NK-92 (cell line): ENCODE results near the gene ADSS2.
"Not testable (repeated sequence)": the region's sequence is repeated elsewhere in the genome, so short reads cannot be mapped to it uniquely, and the experiment has no call there.

Source experiments
- DNase-seq: peaks from one replicate; lab custom pipeline; 2025; ENCODE audit not compliant: unreplicated experiment; lab: John Stamatoyannopoulos, UW

The ADSS2 gene

DNA sequence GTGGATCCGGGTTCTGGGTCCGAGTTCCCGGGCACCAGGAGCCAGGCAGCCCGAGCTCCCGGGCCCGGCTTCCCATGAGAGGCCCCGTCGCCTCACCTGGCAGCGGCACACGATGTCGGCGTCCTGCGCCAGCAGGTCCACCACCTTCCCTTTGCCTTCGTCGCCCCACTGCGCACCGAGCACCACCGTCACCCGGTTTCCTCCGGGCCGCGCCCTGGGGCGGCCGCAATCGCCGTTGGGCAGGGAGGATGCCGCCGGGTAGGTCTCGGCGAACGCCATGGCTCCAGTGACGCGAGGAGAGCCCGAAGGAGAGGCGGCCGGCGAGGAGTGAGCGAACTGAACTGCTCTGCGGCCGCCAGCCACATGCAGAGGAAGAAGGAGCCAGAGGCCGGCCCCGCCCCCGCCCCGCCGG, at the start of gene ADSS2:
Gene ADSS2, minus strand, starts transcription at position 371 of the 412 bp plus-strand sequence. Its CDS starts 92 bp downstream, at position 279.
- no peak for DNase-seq

DNA sequence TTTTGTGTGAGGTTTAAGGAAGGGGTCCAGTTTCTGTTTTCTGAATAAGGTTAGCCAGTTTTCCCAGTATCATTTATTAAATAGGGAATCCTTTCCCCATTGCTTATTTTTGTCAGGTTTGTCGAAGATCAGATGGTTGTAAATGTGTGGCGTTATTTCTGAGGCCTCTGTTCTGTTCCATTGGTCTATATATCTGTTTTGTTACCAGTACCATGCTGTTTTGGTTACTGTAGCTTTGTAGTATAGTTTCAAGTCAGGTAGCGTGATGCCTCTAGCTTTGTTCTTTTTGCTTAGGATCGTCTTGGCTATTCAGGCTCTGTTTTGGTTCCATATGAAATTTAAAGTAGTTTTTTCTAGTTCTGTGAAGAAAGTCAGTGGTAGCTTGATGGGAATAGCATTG, 48.8 kb upstream of the ADSS2 start:
- not testable (repeated sequence) for DNase-seq

DNA sequence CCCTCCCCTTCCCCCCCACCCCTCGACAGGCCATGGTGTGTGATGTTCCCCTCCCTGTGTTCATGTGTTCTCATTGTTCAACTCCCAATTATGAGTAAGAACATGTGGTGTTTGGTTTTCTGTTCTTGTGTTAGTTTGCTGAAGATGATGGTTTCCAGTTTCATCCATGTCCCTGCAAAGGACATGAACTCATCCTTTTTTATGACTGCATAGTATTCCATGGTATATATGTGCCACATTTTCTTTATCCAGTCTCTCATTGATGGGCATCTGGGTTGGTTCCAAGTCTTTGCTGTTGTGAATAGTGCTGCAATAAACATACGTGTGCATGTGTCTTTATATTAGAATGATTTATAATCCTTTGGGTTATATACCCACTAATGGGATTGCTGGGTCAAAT, 47.8 kb upstream of the ADSS2 start:
- DNase-seq: not testable (repeated sequence)

DNA sequence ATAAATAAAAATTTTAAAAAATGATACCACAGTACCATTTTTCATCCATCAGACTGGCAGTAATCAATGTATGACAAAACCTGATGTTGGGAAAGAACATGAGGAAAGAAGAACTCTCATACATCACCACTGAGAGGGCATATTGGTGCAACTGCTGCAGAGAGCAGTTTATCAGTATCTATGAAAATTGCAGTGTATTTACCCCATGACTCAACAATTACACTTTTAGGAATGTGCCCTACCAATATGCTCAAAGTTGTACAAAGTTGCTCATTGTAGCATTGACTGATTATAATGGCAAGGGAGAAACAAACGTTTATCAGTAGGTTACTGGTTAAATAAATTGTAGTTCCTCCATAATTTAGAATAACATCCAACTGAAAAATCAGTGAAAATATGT, 46.1 kb upstream of the ADSS2 start:
- no peak for DNase-seq

DNA sequence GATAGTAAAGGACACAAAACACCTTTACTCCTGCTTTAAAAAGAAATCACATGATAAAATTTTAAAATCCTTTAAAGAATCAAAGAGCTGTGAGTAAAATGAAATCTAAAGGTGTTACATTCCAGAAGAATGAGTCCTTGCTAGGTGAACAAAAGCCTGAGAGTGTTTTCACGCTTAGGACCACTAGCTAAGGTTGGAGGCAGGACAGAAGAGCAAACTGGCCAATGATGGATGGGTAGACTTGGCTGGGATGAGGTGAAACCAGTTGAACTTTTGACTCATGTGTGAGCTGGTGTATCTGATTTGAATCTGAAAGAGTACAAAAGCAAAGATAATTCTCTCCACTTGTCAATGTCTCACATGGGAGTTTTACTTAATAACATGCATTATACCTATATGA, 44.5 kb upstream of the ADSS2 start:
- no peak for DNase-seq

DNA sequence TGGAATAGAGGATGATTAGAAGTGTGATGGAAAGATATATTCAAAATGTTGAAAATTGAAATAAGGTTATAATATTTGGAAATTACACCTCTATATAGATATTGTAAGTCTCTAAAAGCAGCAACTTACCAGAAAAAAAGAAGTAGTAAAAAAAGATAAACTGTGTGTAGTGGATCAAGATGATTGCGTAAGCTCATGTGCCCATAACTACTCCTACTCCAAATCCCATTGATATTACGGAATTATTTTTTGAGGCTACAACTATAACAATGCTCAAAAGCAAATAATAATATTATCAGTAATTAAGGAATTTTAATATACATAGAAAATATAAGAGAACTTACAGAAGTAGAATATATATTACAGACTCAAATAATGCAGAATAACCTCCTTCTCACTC, 42.9 kb upstream of the ADSS2 start:
- no peak for DNase-seq

DNA sequence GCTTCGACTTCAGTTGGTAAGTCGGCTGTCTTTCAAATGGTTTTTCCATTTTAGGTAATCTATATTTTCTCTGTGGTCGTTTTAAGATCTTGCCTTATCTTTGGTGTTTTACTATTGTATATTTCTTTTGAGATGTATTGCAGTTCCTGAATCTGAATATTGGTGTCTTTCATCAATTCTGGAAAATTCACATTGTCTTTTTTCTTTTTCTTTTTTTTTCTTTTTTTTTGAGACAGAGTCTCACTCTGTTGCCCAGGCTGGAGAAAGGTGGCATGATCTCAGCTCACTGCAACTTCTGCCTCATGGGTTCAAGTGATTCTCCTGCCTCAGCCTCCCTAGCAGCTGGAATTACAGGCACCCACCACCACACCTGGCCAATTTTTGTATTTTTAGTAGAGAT, 33.3 kb upstream of the ADSS2 start:
- DNase-seq: not testable (repeated sequence)

DNA sequence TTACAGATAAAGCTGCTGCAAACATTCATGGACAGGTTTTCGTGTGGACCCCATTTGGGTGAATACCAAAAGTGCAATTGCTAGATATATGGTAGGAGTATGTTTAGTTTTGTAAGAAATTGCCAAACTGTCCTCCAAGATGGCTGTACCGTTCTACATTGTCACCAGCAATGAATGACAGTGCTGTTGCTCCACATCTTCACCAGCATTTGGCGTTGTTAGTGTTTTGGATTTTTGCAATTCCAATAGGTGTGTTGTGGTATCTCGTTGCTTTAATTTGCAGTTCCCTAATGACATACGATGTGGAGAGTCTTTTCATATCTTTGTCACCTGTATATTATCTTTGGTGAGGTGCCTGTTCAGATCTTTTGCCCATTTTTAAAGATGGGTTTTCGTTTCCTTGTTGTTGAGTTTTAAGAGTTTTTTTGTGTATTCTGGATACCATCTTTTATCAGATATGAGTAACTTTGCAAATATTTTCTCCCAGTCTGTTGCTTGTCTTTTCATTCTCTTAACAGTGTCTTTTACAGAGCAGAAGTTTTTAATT, 21.4 kb upstream of the ADSS2 start:
- no peak for DNase-seq

DNA sequence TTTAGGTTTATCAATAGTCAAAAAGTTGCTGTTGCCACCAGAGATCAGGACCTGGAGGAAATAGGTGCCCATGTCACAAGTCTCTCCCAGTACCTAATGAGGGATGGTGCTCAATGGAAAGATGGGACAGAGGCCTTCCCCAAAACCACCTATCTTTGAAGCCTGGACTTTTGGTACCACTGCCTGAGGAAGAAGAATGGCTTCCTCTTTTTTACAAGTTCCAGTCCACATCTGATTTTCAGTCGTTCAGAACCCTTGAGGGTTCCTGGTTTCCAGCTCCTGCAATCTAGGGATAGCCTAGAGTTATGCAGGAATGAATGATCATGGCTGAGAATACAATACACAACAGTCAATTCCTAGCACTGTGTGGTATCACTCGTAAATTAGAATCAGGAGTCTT, 15.0 kb upstream of the ADSS2 start:
- DNase-seq: no peak

DNA sequence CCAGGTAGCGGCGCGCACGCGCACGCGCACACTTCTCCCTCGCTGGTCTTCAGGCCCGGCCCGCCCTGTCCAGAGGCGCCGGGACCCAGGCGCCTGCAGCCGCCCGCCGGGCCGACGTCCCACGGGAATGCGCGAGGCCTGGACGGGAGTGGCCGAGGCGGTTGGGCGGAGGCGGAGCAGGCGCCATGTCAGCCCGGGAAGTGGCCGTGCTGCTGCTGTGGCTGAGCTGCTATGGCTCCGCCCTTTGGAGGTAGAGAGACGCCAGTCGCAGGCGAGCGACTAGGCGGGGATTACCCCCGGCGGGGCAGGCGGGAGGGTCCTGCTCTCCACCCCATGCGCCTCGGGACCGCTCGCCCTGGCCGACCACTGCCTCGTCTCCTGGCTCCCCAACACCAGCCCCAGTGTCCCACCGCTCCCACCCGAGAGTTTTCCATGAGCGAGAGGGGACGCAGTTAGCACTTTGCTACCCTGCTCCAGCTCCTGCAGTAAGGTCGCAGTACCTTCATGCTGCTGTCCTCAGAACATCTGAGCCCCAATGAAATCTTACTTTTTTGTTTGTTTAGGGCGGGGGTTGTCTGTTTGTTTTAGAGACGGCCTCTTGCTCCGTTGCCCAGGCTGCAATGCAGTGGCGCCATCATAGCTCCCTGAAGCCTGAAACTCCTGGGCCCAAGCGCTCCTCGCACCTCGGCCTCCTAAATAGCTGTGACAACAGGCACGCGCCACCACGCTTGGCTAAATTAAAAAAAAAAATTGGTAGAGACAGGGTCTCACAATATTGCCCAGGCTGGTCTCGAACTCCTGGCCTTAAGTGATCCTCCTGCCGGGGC, 9.7 kb upstream of the ADSS2 start, which contains the start of gene CATSPERE:
Gene CATSPERE, plus strand, starts transcription at position 29 of the 827 bp plus-strand sequence. Its CDS starts 157 bp downstream, at position 186.
- DNase-seq: no peak

DNA sequence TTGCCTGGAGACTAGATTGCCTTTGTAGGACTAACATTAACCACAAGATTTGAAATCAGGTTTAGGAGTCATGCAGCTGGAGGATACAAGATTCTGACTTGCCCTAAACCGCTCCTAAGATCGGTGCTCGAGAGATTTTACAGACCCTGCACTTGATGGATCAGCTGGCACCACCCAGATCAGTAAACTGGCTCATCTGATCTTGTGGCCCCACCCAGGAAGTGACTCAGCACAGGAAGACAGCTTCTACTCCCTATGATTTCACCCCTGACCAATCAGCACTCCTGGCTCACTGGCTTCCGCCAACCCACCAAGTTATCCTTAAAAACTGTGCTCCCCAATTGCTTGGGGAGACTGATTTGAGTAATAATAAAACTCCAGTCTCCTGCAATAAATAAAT, 8.5 kb upstream of the ADSS2 start:
- no peak for DNase-seq

DNA sequence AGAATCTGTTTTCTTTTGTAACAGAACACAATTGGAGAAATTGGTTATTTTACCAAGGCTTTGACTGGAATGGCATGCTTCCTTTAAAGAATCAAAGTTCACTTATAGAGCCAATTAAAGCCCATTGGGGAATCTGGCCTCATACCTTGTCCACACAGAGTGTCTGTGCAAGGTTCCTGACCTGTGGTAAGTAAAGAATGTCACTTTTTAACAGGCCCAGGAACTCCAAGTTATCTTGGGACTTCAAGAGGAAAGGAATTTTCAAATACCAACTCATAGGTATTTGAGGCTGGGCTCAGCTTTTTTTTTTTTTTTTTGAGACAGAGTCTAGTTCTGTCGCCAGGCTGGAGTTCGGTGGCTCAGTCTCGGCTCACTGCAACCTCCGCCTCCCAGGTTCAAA, 7.1 kb upstream of the ADSS2 start:
- DNase-seq: no peak

DNA sequence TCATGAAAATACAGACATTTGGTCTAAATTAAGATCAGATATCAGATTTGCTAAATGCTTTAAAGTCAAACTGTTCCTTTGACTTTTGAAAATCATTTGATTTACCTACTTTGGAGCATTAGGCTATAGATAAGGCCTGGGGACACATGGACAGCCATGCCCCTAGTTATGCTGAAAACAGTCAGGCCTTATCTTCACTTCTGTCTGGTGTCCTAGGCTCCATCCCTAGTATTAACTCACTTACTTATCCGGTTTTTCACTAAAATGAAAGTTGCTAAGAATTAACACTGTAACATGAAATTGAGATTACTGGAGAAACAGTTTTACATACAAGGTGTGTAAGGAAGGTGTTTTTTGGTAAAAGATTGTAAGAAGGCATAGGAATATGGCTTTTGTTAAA, 4.9 kb upstream of the ADSS2 start:
- DNase-seq: no peak

DNA sequence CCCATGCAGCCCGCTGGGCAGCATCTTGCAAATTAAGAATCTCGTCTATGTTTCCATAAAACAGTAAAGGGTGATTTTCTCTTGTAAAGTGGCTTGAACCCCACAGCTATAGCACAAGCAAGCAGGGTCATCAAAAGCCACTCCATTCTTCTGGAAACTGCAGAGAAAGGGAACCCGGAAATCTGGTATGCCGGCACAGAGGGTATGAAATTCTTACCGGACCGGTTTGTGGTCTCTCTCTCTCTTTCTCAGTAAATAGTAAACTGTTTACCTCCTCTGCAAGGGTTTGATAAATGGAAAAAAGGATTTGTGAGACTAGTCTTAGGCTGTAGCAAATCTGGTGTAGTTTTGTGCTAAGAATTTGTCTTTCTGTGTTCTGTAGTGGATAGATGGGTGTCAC, 2.7 kb upstream of the ADSS2 start:
- no peak for DNase-seq

DNA sequence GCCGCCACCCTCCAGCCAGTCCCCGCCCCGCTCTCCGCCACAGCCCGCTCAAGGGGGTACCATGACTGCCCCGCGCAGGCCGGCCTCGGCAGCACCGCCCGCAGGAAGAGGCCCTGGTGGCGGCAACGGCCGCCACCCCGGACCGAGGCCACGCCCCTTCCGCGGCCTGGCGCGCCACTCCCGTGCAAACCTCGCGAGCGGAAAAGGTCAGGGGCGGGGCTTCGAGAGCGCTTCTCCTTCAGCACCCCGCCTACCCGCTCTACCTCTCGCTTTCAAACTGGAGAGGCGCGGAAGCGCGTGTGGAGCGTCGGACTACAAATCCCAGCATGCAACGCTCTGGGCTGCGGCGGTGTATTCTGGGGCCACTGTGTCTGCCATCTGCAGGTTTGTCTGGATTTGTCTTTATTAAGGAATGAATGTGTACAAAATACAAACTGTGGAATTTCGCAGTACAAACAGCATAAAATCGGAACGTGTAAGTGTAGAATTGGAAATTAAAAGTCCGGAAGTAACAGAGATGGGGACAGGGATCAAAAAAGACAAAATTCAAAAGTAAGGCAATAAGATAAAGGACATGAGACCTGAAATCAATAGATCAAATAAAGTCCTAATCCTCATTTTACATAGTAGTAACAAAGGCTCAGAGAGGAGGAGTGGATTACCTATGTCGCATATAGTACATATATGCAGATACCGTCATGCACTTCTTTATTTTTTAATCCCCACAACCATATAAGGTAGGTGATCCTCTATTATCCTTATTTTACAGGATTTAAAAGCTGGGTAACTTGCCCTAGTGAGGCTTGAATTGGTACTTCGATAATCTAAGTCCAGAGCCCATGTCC, 464 bp upstream of the ADSS2 start:
- peak; percentile 84 for DNase-seq

DNA sequence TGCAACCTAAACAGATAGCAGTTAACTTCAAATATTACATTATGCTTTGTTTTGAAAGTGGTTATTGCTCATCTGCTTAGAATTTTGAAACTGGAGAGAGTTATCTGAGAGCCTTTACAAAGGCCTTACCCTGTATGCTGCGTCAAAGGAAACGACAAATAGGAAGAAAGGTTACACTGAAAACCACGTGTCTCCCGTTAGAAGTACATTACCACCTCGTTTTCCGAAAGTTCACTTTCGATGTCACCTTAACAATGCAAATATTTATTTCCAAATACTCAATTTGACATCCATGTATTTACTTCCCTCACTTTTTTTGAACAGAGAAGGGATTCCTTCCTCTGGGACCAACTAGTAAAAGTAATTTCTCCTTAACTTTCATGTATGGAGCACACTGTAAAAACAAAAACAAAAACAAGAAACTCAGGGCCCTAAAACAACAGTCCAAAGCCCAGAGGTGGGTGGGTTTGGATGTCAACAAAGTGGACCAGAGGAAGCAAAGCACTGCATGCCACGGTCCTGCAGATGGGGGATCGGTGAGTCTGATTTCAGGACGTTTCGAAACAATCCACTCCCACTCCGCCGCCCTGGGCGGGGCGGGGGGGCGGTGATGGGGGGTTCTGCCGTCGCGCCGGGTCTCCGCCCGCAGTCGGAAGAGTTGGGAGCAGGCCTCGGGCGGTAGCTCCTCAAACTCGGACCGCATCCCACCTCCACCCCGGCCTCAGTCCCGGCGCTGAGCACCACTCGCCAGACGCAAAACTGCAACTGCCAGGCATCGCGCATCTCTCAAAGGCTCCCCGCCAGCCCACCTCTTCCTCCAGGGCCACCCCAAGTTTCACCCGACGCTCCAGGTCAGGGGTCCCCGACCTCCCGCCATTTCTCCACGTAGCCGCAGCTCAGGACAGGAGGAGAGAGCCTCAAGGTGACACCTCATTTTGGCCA, 841 bp downstream of the ADSS2 start:
- DNase-seq: no peak

DNA sequence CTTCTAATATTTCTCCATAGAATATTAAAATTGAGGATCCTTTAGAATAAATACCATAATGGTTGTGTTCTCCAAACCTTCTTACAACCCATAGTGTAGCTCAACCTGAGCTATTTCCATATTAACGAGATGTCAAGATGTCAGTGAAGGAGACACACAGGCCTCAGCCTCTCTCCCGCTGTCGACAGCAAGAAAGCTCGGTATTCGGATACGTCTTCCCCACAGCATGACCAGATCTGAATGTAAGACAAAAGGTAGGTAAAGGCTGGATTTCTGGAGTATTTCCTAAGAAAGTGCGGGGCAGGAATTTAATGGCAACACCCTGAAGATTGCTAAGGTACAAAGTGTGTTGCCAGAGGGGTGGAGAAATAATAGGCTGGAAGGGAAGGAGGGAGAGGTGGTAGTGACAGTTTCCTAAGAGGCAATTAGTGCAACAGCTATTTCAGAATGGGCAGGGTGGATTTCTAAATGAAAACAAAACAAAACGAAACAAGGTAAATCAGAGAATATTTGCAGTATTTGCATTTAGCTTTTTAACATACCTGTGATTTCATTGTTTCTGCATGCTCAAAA, 1.7 kb downstream of the ADSS2 start:
- no peak for DNase-seq

DNA sequence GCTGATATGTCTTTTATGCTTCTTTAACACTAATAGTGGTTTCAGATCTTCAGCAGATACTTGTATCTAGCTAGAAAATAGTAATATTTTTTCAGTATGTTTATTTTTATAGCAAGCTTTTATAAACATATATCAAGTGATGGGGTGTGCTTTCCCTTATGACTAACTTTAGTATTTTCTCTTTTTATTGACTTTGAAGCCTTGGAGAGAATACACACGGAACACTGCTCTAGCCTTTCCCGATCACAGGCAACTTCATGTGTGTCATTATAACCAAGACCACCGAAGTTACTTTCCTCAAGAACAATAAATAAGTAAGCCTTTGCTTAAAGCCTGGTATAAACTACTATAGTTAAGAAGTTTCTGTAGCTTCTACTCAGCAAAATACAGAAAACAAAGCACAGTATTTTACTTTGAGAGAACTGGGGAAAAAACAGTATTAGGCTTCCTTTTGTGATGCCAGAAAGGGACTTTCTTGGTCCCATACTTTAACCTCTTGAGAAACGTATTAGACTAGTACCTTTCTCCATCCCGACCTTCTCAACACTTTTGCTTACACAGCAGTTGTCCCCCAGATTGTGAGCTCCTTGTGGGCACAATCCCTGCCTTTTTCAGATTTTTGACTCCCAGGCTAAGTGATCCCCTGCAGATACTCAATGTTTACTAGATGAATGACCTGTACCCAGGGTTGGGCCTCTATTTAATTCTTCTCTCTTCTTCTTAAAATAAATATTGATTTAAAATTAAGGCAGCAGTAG, 3.3 kb downstream of the ADSS2 start:
- no peak for DNase-seq

DNA sequence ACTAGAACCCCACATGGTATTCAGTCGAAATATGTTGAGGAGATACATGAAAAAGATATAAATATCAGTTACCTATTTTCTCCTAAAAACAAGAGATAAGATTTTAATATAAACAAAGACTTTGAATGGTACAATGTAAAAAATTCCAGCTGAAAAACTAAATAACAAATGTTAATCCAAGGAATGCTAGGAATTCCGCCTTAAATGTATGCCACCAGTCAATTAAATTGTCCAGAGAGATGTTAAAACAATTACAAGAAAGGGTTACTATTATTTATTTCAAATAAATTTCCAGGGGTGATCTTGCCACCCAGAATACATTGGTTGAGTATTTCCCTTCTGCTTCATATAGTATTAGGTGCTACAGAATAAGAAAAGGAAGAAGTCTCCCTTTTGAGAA, 4.2 kb downstream of the ADSS2 start:
- no peak for DNase-seq

DNA sequence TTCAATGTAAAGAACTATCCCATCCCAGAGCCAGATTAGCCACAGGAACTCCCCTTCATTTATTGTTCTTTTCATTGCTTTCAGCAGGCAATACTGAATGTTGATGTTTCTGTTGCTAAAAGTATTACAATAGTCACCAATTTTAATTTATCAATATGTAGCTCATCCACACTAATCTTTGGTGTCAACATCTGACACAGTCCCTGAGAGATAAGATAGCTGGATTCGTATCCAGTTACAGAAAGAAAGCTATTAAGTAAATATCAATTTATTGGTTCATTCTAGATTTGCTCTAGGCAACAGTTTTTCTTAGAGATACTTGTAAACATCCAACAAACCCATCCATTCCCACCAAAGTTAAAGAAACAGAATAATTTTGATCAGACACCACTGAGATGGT, 4.7 kb downstream of the ADSS2 start:
- DNase-seq: no peak
